GM18870 (cell line): Measurements from ENCODE around the gene HJV.
"Not testable (repeated sequence)": the region's sequence is repeated elsewhere in the genome, so short reads cannot be mapped to it uniquely, and the experiment has no call there.

ENCODE experiments used
- ATAC-seq: cut with Tn5 transposase; IDR thresholded peaks from one replicate; pipeline ENCODE4 v1.9.1; 2021; ENCODE audit warnings: moderate library complexity; ENCODE audit not compliant: unreplicated experiment

The HJV gene, protein sequence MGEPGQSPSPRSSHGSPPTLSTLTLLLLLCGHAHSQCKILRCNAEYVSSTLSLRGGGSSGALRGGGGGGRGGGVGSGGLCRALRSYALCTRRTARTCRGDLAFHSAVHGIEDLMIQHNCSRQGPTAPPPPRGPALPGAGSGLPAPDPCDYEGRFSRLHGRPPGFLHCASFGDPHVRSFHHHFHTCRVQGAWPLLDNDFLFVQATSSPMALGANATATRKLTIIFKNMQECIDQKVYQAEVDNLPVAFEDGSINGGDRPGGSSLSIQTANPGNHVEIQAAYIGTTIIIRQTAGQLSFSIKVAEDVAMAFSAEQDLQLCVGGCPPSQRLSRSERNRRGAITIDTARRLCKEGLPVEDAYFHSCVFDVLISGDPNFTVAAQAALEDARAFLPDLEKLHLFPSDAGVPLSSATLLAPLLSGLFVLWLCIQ

DNA sequence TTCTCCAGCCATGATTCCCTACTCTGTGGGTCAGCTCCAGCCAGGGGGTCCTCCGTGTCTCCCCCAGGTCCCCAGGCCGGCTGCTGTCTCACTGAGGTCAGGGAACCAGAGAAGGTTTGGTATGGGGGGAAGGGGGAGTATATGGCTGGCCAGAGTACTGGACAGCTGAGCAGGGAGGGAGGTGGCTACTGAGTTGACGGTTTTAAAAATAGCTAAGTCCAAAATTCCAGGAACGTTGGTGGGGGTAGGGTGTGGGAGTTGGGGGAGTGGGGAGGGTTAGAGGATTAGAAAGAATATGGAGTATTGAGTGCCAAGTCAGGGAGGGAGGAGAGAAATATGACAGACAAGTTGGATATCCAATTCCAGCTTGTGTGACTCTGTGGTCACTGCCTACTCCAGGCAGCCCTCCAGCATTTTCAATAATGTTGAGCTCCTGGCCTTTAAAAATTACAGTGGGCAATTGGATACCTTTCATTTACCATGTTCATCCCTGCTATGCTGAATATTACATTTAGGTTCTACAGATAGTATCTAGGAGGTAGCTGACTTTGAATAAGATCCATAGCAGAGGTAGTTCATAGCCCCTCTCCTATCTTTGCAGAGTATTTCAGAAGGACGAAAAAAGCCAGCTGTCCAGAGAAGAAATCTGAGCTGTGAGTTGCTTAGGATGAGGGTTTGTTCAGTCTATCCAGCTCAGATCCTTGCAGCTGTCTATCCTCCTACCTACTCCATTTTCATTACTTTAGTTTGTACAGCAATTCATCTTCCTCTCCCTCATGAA lies at the start of gene HJV:
Gene HJV (minus strand): TSS at position 114 of the 781 bp plus-strand sequence. CDS start 1,504 bp downstream, outside the sequence.
- ATAC-seq = no peak

DNA sequence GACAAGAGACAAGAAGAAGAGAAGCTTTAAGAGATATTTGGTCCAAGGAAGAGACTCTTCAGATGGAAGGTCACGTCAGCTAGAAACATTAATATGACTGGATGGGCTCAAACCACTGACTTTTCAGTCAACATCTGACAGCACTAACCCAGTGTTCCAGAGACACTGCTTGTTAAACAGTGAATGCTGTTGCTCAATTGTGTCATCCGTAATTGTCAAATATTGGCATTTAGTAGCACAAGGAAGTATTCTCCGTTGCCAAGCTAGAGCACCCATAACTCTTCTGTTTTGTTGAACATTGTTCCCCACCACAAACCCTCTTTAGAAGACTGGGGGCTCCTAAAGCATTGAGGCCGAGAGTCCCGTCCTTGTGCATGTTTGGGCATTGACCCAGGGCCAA lies 37.6 kb upstream of the HJV start:
- not testable (repeated sequence) for ATAC-seq

DNA sequence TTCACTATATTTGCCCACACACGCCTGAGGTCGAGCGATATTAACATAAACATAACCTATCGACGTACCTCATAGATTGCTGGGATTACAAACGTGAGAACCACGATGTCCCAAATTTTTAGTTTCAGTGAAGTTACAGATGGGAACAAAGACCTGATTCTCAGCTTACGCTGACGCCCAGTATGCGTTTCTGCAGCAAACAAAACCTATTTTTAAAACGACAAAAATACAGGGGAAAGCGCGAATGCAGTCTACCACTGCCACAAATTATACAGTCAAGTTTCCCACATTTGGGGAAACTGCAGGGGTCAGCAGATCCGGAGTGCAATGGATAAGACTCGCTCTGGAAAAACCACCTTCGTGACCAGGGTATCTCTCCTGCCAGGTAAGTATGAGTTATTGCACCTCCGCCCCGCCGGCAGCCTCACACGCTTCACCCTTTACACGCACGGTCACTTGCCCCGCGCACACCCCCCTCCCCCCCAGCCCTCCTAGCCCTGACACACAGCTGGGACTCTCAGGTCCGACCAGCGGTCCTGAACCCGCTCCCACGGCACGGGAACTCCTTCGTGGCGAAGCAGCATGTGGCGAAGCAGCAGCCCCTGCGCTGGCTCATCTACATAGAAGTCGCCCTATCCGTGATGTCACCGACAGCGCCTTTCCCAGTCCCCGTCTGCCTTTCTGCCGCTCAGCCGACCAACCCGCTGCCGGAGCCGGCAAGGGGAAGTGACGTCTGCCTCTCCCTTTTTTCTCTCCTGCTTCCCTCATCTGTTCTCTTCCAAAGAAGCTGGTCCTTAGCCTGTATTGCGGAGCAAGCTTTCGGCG lies 30.5 kb upstream of the HJV start:
- peak; percentile 66 for ATAC-seq

DNA sequence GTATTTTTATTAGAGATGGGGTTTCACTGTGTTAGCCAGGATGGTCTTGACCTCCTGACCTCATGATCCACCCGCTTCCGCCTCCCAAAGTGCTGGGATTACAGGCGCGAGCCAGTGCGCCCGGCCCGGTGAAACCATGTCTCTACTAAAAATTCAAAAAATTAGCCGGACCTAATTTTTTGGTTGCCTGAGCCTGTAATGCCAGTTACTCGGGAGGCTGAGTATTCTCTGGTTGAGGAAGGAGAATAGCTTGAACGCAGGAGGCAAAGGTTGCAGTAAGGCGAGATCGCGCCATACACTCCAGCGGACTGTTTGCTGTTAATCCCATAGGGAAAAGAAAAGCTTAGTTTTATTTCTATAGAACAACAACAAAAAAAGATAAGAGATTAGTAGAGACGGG lies 29.9 kb upstream of the HJV start:
- peak; percentile 27 for ATAC-seq

DNA sequence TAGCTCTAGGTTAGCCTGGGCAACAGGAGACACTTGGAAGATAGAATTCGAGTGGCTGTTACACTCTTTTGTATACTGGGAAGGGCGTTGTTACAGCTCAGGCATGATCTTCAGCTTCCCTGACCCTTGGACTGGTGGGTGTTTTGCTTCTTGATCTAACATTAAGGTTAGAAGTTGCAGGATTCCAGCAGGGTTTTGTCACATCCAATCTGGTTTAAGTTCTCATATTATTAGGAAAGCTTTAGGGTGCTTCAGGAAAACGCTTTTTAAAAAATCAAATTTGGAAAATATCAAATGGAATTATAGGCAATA lies 29.1 kb upstream of the HJV start:
- ATAC-seq = not testable (repeated sequence)

DNA sequence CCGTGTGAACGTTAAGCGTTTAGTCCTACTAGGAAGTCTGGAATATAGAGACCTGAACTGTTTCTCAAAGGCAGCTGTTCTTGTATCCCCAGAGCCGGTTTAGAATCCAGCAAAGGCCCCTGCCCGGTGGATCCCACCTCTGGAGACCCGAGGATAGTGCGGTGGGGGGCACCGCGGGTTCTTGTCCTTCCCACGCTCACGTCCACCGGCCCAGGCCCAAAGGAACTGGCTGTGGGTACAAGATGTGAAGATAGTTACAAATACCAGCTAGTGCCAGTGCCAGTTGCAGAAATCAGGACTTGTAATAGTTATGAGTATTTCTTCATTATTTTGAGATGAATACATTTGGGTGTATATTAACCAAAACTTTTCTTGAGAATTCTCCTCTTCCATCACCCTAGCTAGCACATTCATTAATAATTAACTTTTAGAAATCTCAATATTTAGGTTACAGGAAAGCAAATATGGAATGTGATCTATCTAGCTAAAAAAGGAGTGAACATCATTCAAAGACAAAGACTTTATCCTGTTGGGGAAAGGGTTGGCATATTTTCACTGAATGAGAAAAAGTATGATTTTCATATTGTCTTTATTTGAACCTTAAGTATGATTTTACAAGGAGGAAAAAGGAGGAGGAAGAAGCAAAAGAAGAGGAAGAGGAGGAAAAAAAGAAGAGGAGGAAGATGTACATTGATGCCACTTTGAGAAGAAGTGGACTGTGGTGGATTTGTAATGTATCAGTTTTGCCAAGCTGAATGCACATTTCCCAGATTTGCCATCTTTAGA lies 28.5 kb upstream of the HJV start:
- not testable (repeated sequence) for ATAC-seq

DNA sequence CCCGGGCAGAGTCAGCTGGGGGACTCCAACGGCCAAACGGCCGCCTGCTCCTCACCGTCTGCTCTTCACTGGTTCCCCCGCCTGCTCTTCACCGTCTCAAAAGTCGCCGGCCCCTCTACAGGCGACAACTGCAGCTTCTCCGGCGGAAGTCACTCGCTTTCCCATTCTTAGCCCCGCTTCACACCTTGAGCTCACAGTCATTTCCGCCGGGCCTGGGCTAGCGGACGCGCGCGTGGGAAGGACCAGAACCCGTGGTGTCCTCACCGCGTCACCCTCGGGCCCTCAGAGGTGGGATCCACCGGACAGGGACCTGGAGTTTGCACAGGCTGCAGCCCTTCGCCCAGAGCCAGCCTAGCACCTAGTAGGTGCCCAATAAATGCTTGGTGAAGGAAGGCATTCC lies 27.9 kb upstream of the HJV start:
- ATAC-seq = no peak

DNA sequence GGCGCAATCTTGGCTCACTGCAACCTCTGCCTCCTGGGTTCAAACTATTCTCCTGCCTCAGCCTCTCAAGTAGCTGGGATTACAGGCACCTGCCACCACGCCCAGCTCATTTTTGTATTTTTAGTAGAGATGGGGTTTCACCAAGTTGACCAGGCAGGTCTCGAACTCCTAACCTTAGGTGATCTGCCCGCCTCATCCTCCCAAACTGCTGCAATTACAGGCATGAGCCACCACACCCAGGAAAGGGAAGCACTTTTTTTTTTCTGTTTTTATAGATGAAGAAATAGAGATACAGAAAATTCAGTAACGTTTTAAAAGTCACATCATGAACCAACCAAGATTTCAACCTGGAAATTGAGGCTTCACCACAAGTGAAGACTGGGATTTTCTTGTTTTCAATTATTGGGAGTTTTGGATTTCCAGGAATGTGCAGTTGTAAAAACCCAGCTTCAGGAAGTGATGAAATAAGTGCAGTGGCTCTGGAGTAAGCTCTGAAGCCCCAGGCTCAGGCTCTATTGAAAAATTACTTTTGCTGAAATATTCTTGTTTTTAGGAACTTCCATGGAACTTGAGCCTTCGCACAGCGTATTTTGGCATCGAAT lies 27.1 kb upstream of the HJV start:
- not testable (repeated sequence) for ATAC-seq

DNA sequence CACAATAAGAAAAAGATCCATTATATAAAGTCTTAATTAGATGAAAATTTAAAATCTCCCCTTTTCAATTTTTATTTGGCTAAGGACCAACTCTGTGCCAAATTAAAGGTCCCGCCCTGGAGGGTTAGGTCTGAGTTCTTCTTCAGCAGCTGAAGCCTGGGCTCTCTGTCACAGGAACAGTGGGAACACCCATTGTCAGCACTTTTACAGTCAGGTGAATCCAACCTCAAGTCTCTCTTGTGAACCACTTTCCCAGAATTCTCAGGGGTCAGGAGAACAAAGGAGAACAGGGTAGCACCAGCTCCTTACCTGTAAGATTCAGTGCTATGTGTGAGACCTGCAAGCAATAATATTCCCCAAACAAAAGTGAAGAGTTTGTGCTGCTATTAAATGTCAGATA lies 25.1 kb upstream of the HJV start:
- no peak for ATAC-seq

DNA sequence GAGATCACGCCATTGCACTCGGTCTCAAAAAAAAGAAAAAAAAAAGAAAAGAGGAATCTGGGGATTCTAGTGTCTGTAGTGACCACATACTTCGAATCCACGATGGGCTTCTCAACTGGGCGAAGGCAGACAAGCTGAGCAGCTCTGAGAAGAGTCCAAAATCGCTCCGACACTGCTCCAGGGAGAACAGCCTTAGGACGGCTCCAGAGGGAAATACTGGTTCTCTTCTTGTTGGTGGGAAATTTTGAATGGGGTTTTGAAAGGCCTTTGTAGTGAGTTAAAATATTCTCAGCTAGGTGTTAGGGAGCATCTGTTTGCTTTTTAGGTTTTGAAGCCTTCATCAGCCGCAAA lies 18.3 kb upstream of the HJV start:
- no peak for ATAC-seq

DNA sequence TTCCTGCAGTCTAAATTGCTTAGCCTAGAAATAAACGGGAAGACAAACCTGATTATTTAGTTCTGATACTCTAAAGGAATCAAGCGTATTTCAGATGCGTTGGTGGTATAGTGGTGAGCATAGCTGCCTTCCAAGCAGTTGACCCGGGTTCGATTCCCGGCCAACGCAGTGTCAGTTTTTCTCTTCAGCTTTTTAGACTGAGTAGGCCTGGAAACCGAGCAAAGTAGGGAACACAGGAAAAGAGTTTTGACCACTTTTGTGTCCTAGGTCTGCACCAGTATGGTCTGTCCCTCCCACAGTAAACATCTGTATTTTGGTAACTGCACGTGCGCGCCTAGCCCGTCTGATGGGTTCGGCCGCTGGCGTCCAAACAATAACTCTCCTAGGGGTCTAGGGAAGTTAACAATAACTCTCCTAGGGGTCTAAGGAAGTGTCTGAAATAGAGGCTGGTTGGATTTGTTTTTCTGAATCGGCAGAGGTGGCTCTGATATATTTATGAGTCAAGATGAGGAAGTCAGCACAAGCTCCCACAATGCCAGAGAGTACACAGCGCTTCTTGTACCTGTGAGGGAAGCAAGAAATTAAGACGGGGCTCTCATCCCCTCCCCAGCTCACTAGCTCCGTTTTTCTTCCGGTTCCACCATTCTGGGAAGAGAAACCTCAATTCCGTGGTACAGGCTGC lies 15.6 kb upstream of the HJV start:
- ATAC-seq = peak; percentile 44

DNA sequence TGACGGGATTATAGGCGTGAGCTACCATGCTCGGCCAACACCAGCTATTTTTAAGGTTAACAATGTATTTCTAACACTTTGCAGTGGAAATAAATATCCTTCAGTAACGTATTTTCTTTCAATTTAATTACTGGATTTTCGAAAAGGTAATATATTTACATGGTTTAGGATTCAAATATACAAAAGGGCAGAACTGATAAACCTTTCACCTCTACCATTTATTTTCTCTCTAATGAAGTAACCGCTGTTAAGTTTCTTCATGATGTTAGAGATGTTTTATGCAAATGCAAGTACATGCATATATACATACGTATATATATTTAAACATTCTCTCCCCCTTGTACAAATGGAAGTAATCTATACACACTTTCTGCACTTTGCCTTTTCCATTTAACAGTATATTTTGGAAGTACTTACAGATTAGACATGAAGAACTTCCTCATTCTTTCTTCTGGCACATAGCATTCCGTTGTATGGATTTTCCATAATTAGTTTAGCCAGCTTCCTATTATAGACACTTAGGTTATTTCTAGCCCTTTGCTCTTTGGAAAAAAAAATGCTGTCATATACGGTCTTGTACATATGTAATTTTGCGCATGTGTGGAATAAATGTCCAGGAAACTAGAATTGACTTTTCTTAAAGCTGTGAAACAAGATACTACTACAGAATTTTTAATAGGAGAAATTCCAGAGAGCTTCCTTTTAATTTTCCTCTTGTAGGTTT lies 14.9 kb upstream of the HJV start:
- peak; percentile 2 for ATAC-seq

DNA sequence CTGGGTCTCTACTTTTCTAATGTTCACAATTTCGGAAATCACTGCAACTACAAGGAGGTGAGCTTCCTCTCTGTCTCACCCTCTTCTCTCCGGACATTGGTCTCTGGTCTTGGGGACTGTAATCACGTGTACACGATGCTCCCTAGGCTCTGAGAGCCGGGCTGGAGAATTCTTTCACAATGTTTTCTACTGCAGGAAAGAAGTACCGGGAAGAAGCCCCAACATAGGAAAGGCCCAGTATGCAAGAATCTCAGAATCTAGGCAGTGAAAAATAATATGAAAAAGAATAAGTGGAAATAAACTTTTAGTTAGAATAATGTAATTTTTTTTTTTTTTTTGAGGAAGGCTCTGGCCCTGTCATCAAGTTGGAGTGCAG lies 13.5 kb upstream of the HJV start:
- ATAC-seq = no peak

DNA sequence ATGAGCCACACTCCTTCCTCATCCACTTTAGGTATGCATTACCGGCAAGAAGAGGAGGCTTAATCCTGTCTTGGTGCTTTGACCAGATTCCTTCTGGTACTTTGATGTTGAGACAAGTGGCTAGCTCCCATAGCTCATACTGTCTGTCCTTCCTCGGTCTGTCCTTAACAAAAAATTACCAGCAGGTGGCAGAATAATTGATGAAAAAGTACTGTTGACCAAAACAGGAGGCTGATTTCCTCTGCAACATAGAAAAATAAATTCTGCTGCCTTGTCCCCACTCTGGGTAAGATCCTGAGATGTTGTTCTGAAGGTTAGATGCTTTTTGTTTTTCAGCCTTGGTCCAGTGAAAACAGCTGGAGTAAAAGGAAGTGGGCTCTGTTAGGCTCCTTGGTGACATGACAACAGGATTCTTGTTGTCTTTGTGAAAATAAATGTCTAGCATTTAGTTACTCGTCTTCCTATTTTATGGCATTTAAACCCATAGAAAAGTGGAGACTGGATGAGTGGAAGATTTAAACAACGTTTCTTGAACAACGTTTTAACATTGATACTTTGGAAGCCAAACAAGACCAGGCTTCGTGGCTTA lies 11.2 kb upstream of the HJV start:
- no peak for ATAC-seq

DNA sequence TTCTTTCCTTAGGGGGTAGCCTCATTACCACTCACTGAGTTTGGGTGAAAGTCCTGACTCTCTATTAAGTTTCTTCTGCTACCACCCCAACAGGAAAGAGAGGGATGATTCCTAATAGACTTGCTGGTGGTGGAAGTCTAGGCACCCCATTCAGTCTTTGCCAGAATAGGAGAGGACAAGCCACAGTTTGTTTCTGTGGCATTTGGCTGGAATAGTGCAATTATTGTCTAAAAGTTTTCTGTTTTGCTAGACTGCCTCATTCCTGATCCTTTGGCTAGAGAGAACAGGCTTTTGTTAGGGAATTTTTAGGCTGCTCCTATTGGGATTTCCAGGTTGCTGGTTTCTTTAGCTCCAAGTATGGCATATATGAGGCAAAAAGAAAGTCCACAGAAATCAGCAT lies 9.9 kb upstream of the HJV start:
- no peak for ATAC-seq

DNA sequence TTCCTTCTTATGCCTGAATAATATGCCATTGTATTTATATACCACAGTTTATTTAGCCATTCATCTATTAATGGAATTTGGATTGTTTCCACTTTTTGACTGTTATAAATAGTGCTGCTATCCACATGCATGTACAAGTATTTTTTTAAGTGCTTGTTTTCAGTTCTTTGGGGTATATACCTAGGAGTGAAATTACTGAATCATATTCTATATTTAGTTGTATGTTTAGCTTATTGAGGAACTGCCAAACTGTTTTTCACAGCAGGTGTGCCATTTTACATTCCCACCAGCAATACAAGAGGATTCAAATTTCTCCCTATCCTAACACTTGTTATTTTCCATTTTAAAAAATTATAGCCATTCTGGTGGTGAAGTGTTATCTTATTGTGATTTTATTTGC lies 7.6 kb upstream of the HJV start:
- ATAC-seq = no peak

DNA sequence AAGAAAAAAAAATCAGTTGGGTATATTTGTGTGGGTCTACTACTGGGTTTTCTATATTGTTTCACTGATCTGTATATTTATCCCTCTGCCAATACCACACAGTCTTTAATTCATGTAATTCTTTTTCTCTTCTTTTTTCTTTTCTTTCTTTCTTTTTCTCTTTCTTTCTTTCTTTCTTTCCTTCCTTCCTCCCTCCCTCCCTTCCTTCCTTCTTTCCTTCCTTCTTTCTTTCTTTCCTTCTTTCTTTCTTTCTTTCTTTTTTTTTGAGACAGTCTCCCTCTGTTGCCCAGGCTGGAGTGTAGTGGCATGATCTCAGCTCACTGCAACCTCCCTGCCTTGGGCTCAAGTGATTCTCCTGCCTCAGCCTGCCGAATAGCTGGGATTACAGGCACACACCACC lies 5.1 kb upstream of the HJV start:
- ATAC-seq = not testable (repeated sequence)

DNA sequence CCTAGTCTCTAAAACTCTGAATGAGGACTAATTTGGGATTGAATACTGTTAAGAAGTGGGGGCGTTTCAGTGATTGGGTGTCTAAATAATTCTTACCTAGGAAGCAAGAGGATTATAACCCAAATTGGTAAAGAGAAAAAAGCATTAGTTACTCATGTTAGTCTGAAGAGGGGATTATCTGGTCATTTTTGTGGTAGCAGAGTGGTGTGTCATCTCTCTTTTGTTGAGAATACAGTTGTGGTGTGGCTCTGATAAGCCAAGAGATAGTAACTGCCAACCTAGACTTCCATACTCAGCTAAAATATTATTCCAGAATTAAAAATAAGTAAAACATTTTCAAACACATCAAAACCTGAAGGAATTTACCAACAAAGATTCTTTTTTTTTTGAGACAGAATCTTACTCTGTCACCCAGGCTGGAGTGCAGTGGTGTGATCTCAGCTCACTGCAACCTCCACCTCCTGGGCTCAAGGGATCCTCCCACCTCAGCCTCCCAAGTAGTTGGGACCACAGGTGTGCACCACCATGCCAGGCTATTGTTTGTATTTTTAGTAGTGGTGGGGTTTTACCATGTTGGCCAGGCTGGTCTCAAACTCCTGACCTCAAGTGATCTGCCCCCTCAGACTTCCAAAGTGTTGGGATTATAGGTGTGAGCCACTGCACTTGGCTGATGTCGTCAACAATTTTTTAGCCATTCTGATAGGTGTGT lies 4.4 kb upstream of the HJV start:
- not testable (repeated sequence) for ATAC-seq
